DND-41 (cell line): Measurements from ENCODE around the gene ZSCAN23.

Experiments
- CTCF ChIP-seq: IDR thresholded peaks from 2 replicates; pipeline ENCODE4 v1.5.1; 2012; ENCODE audit warnings: borderline replicate concordance, low read length, moderate library complexity, mild to moderate bottlenecking; ENCODE audit not compliant: poor library complexity, severe bottlenecking; ENCODE audit errors: extremely low read depth
- EZH2 ChIP-seq: IDR thresholded peaks from 3 replicates; pipeline ENCODE4 v1.6.1; 2012; ENCODE audit warnings: borderline replicate concordance, low read depth, mild to moderate bottlenecking, moderate library complexity, low read length, inconsistent platforms; ENCODE audit not compliant: severe bottlenecking

- TF ChIP-seq CTCF (no peak), EZH2 (no peak)
These were observed 59.2 kb downstream of the ZSCAN23 start for GRCh38 chr6:28384143-28384533.
